ENCODE data around the gene MTHFD2L.

Gene MTHFD2L

GRCh38 chr4:74223801-74224200 is 65.9 kb downstream of the MTHFD2L start:
- Histone ChIP-seq H3K36me3 (ENCODE audit: insufficient read depth, low read length) (no peaks in the 10 kb centered on the region), H3K4me3 (ENCODE audit: low read depth, low read length, poor library complexity, severe bottlenecking) (no peak overlapping the region), H3K9ac (ENCODE audit: low read length) (no peak overlapping the region), H3K27ac (ENCODE audit: low read depth, low read length, poor library complexity, severe bottlenecking) (no peak overlapping the region), H3K79me2 (ENCODE audit: insufficient read depth, low read length) (no peaks in the 10 kb centered on the region), H3K9me2 (ENCODE audit: low read depth, low read length) (no peaks in the 10 kb centered on the region), H3F3A (ENCODE audit: insufficient read depth, low read length) (no peaks in the 10 kb centered on the region), H2AFZ (ENCODE audit: low read length) (no peak overlapping the region), H4K20me1 (ENCODE audit: insufficient read depth, low read length) (no peaks in the 10 kb centered on the region), H3K9me3 (ENCODE audit: low read length) (no peaks in the 10 kb centered on the region), H3K4me2 (ENCODE audit: low read length) (no peak overlapping the region), H3K4me1 (ENCODE audit: insufficient read depth, low read length, severe bottlenecking) (no peaks in the 10 kb centered on the region), H3K27me3 (ENCODE audit: insufficient read depth, low read length) (no peaks in the 10 kb centered on the region)
- no peak for TF ChIP-seq EZH2 (IDR thresholded peaks at IDR 0.05; ENCODE audit: borderline replicate concordance, low read length)
- TF ChIP-seq CTCF (IDR thresholded peaks at IDR 0.05; ENCODE audit: low read length), result no peak

- H3K4me2 ChIP-seq (ENCODE audit: low read length), result no peak overlapping the region
- H3K79me2 ChIP-seq (ENCODE audit: insufficient read depth, low read length), result no peaks in the 10 kb centered on the region
- H4K20me1 ChIP-seq (ENCODE audit: insufficient read depth, low read length), result no peaks in the 10 kb centered on the region
- H3F3A ChIP-seq (ENCODE audit: insufficient read depth, low read length), result no peaks in the 10 kb centered on the region
- H2AFZ ChIP-seq (ENCODE audit: low read length), result no peak overlapping the region
- H3K4me3 ChIP-seq (ENCODE audit: low read depth, low read length, poor library complexity, severe bottlenecking), result no peak overlapping the region
- no peaks in the 10 kb centered on the region for H3K9me2 ChIP-seq (ENCODE audit: low read depth, low read length)
- H3K4me1 ChIP-seq (ENCODE audit: insufficient read depth, low read length, severe bottlenecking), result no peaks in the 10 kb centered on the region
- H3K9ac ChIP-seq (ENCODE audit: low read length), result no peak overlapping the region
- H3K9me3 ChIP-seq (ENCODE audit: low read length), result no peaks in the 10 kb centered on the region
- H3K27me3 ChIP-seq (ENCODE audit: insufficient read depth, low read length), result no peaks in the 10 kb centered on the region
- TF ChIP-seq CTCF (IDR thresholded peaks at IDR 0.05; ENCODE audit: low read length) (peak; percentile 92), EZH2 (IDR thresholded peaks at IDR 0.05; ENCODE audit: borderline replicate concordance, low read length) (no peak)
- H3K36me3 ChIP-seq (ENCODE audit: insufficient read depth, low read length), result no peaks in the 10 kb centered on the region
- no peak overlapping the region for H3K27ac ChIP-seq (ENCODE audit: low read depth, low read length, poor library complexity, severe bottlenecking)
Measured at GRCh38 chr4:74228691-74229640, 71.0 kb downstream of the MTHFD2L start.

- Histone ChIP-seq H3K9ac (ENCODE audit: low read length) (no peak overlapping the region), H3K9me3 (ENCODE audit: low read length) (no peaks in the 10 kb centered on the region), H4K20me1 (ENCODE audit: insufficient read depth, low read length) (no peaks in the 10 kb centered on the region), H3K36me3 (ENCODE audit: insufficient read depth, low read length) (no peaks in the 10 kb centered on the region), H3K4me1 (ENCODE audit: insufficient read depth, low read length, severe bottlenecking) (no peaks in the 10 kb centered on the region), H3F3A (ENCODE audit: insufficient read depth, low read length) (no peaks in the 10 kb centered on the region), H3K27ac (ENCODE audit: low read depth, low read length, poor library complexity, severe bottlenecking) (no peak overlapping the region), H2AFZ (ENCODE audit: low read length) (no peak overlapping the region), H3K4me2 (ENCODE audit: low read length) (no peak overlapping the region), H3K79me2 (ENCODE audit: insufficient read depth, low read length) (no peaks in the 10 kb centered on the region), H3K4me3 (ENCODE audit: low read depth, low read length, poor library complexity, severe bottlenecking) (no peak overlapping the region), H3K9me2 (ENCODE audit: low read depth, low read length) (no peaks in the 10 kb centered on the region), H3K27me3 (ENCODE audit: insufficient read depth, low read length) (no peaks in the 10 kb centered on the region)
- TF ChIP-seq EZH2 (IDR thresholded peaks at IDR 0.05; ENCODE audit: borderline replicate concordance, low read length) (no peak), CTCF (IDR thresholded peaks at IDR 0.05; ENCODE audit: low read length) (no peak)
Measured at GRCh38 chr4:74230902-74231499, 73.1 kb downstream of the MTHFD2L start.

Measured in OCI-LY1 (cell line).